Lower lobe of right lung (tissue), 2 donors: Measurements from ENCODE around the gene MARCO. TPM values are rescaled to one million over a fixed set of nuclear protein-coding genes. Genes with fewer than 3 reads are reported as not detected.

Experiments
- ATAC-seq, 2 donors: fragments of 200-7000 bp; cut with Tn5 transposase; one replicate each; pipeline ENCODE4 v1.9.1; 2020 to 2022; ENCODE audit warnings: mild to moderate bottlenecking in 2 of 2, moderate library complexity in 2 of 2
- DNase-seq: peaks from one replicate; pipeline ENCODE4 v3.0.0-alpha.2; 2020
- H3K27ac ChIP-seq: fragments of 200-600 bp; one replicate; pipeline ENCODE4 v1.8.0; 2022
- H3K27me3 ChIP-seq: fragments of 200-600 bp; one replicate; pipeline ENCODE4 v1.8.0; 2022; ENCODE audit warnings: low read depth
- H3K36me3 ChIP-seq: fragments of 200-600 bp; one replicate; pipeline ENCODE4 v1.8.0; 2022; ENCODE audit warnings: mild to moderate bottlenecking
- H3K4me1 ChIP-seq: fragments of 200-600 bp; one replicate; pipeline ENCODE4 v1.8.0; 2022
- H3K4me3 ChIP-seq: fragments of 200-600 bp; one replicate; pipeline ENCODE4 v1.8.0; 2022; ENCODE audit warnings: mild to moderate bottlenecking
- H3K9me3 ChIP-seq: fragments of 200-600 bp; one replicate; pipeline ENCODE4 v1.8.0; 2022
- CTCF ChIP-seq: fragments of 200-600 bp; IDR thresholded peaks from one replicate; pipeline ENCODE4 v1.8.0; 2022; ENCODE audit warnings: antibody characterized with exemption, mild to moderate bottlenecking
- intact Hi-C: fragments of 100-400 bp; cut with DNase I; formaldehyde crosslinking; loops from one replicate; pipeline ENCODE4 v1.11.0; 2022
- total RNA-seq: library from RNA; stranded (reverse); fragmentation: NEBNext Ultra II Directional; extraction: Animal tissue kit (Norgen Biotek cat#: 25700); gene quantifications from one replicate; pipeline ENCODE4 v1.2.1, GENCODE V29; 2021
- donor health status: DM: no; HTN: yes; CAD: no; lungs with severe emphysema.

MARCO gene
- total RNA-seq, 1 donor from 2014 or later: 491 TPM

GRCh38 chr2:118905206-118905605 lies 36.8 kb upstream of the MARCO start:
- H3K27me3 ChIP-seq: no peaks in the 10 kb centered on the region
- H3K9me3 ChIP-seq: no peaks in the 10 kb centered on the region
- intact Hi-C loops: no loop called here
- no peak overlapping the region for H3K27ac ChIP-seq
- no peak overlapping the region for H3K4me3 ChIP-seq
- no peaks in the 10 kb centered on the region for H3K36me3 ChIP-seq
- DNase-seq (no peak), ATAC-seq (no peak)
- peaks cover 18% of the 10 kb centered on the region for H3K4me1 ChIP-seq
- TF ChIP-seq CTCF: no peak

GRCh38 chr2:118906186-118906585 lies 35.8 kb upstream of the MARCO start:
- DNase-seq (no peak), ATAC-seq (no peak)
- intact Hi-C loops: no loop called here
- H3K27ac ChIP-seq: no peak overlapping the region
- H3K36me3 ChIP-seq: no peaks in the 10 kb centered on the region
- TF ChIP-seq CTCF: no peak
- no peaks in the 10 kb centered on the region for H3K27me3 ChIP-seq
- peaks cover 18% of the 10 kb centered on the region for H3K4me1 ChIP-seq
- H3K4me3 ChIP-seq: no peak overlapping the region
- H3K9me3 ChIP-seq: no peaks in the 10 kb centered on the region

- intact Hi-C loops: no loop called here
- DNase-seq (no peak), ATAC-seq (no peak)
- peaks cover 18% of the 10 kb centered on the region for H3K4me1 ChIP-seq
- no peak for TF ChIP-seq CTCF
- no peak overlapping the region for H3K4me3 ChIP-seq
- H3K27ac ChIP-seq: no peak overlapping the region
- no peaks in the 10 kb centered on the region for H3K9me3 ChIP-seq
- no peaks in the 10 kb centered on the region for H3K27me3 ChIP-seq
- H3K36me3 ChIP-seq: no peaks in the 10 kb centered on the region
These were observed 34.2 kb upstream of the MARCO start for GRCh38 chr2:118907759-118908158.

GRCh38 chr2:118909191-118909590 lies 32.8 kb upstream of the MARCO start:
- TF ChIP-seq CTCF: no peak
- no peak for ATAC-seq
- Histone ChIP-seq H3K27me3 (no peaks in the 10 kb centered on the region), H3K4me3 (no peak overlapping the region), H3K9me3 (no peaks in the 10 kb centered on the region), H3K27ac (no peak overlapping the region), H3K4me1 (peaks cover 3% of the 10 kb centered on the region), H3K36me3 (no peaks in the 10 kb centered on the region)
- intact Hi-C loops: no loop called here
- no peak for DNase-seq

- Histone ChIP-seq H3K27me3 (no peaks in the 10 kb centered on the region), H3K4me3 (no peak overlapping the region), H3K36me3 (no peaks in the 10 kb centered on the region), H3K4me1 (no peaks in the 10 kb centered on the region), H3K27ac (no peak overlapping the region), H3K9me3 (no peaks in the 10 kb centered on the region)
- intact Hi-C loops: no loop called here
- ATAC-seq (peak in 1 of 2 donors; percentile 29), DNase-seq (no peak)
- TF ChIP-seq CTCF: no peak
These were observed 30.7 kb upstream of the MARCO start for GRCh38 chr2:118911166-118911856.
